Trophoblast cell (in vitro differentiated cells and primary cell): ENCODE measurements around the gene RAPGEF2.
A peak's percentile ranks its signal among the peaks of the same experiment; 100 is the strongest.

Experiments used
- DNase-seq, 2 donors: peaks; one replicate each; pipeline ENCODE4 v3.0.0-alpha.2; 2016
- H2AFZ ChIP-seq: 2 replicates; pipeline ENCODE4 v1.6.1; 2013; ENCODE audit warnings: low read length, moderate library complexity, mild to moderate bottlenecking; ENCODE audit not compliant: insufficient read depth, poor library complexity
- H2AK5ac ChIP-seq: 2 replicates; pipeline ENCODE4 v1.6.1; 2013; ENCODE audit warnings: mild to moderate bottlenecking, low read length
- H2BK120ac ChIP-seq: 2 replicates; pipeline ENCODE4 v1.6.1; 2013; ENCODE audit warnings: low read length, mild to moderate bottlenecking, moderate library complexity; ENCODE audit not compliant: insufficient read depth, poor library complexity
- H2BK12ac ChIP-seq: 2 replicates; pipeline ENCODE4 v1.6.1; 2013; ENCODE audit warnings: mild to moderate bottlenecking, low read length, moderate library complexity
- H2BK5ac ChIP-seq: 2 replicates; pipeline ENCODE4 v1.6.1; 2013; ENCODE audit warnings: low read length, low read depth, moderate library complexity, mild to moderate bottlenecking; ENCODE audit not compliant: poor library complexity
- H3K14ac ChIP-seq: 2 replicates; pipeline ENCODE4 v1.6.1; 2013; ENCODE audit warnings: mild to moderate bottlenecking, low read length
- H3K18ac ChIP-seq: 2 replicates; pipeline ENCODE4 v1.6.1; 2013; ENCODE audit warnings: mild to moderate bottlenecking, low read length
- H3K23ac ChIP-seq: 2 replicates; pipeline ENCODE4 v1.6.1; 2013; ENCODE audit warnings: low read length
- H3K27ac ChIP-seq: 2 replicates; pipeline ENCODE4 v1.5.1; 2013; ENCODE audit warnings: low read depth, mild to moderate bottlenecking, inconsistent platforms, low read length, moderate library complexity
- H3K27me3 ChIP-seq: 2 replicates; pipeline ENCODE4 v1.6.1; 2013; ENCODE audit warnings: inconsistent platforms, mild to moderate bottlenecking, low read length, moderate library complexity; ENCODE audit not compliant: insufficient read depth
- H3K36me3 ChIP-seq, 2 experiments: 1 replicate in 1 of 2; 2 replicates in 1 of 2; pipeline ENCODE4 v1.6.1; 2013; ENCODE audit warnings: low read length in 2 of 2, mild to moderate bottlenecking in 2 of 2, moderate library complexity in 1 of 2; ENCODE audit not compliant: insufficient read depth in 2 of 2, control insufficient read depth in 1 of 2
- H3K4ac ChIP-seq: 2 replicates; pipeline ENCODE4 v1.6.1; 2013; ENCODE audit warnings: low read depth, mild to moderate bottlenecking, low read length, moderate library complexity
- H3K4me1 ChIP-seq, 2 experiments: 1 replicate in 1 of 2; 2 replicates in 1 of 2; pipeline ENCODE4 v1.6.1; 2013; ENCODE audit warnings: low read length in 2 of 2, mild to moderate bottlenecking in 2 of 2, moderate library complexity in 1 of 2; ENCODE audit not compliant: insufficient read depth in 2 of 2, control insufficient read depth in 1 of 2
- H3K4me2 ChIP-seq: 2 replicates; pipeline ENCODE4 v1.6.1; 2013; ENCODE audit warnings: inconsistent platforms, mild to moderate bottlenecking, low read length, moderate library complexity
- H3K4me3 ChIP-seq: 2 replicates; pipeline ENCODE4 v1.5.1; 2013; ENCODE audit warnings: mild to moderate bottlenecking, low read depth, low read length, inconsistent platforms
- H3K79me1 ChIP-seq: one replicate; pipeline ENCODE4 v1.6.1; 2013; ENCODE audit warnings: low read length
- H3K79me2 ChIP-seq: 2 replicates; pipeline ENCODE4 v1.6.1; 2013; ENCODE audit warnings: low read length, mild to moderate bottlenecking; ENCODE audit not compliant: control insufficient read depth, insufficient read depth, poor library complexity
- H3K9ac ChIP-seq: 2 replicates; pipeline ENCODE4 v1.6.1; 2013; ENCODE audit warnings: mild to moderate bottlenecking, low read length
- H3K9me3 ChIP-seq: 2 replicates; pipeline ENCODE4 v1.6.1; 2013; ENCODE audit warnings: low read depth, mild to moderate bottlenecking, control low read depth, inconsistent platforms, low read length; ENCODE audit not compliant: insufficient read depth
- H4K12ac ChIP-seq: 2 replicates; pipeline ENCODE4 v1.6.1; 2013; ENCODE audit warnings: low read depth, mild to moderate bottlenecking, low read length, moderate library complexity
- H4K8ac ChIP-seq: 2 replicates; pipeline ENCODE4 v1.6.1; 2013; ENCODE audit warnings: low read depth, mild to moderate bottlenecking, low read length, moderate library complexity
- H4K91ac ChIP-seq: one replicate; pipeline ENCODE4 v1.6.1; 2013; ENCODE audit warnings: low read depth, mild to moderate bottlenecking, low read length, moderate library complexity
- WGBS: extraction: QIAGEN DNeasy Blood & Tissue Kit; methylation state at CpG from one replicate; pipeline ENCODE4 v1.1.7; 2013; ENCODE audit warnings: missing lambda C conversion rate; ENCODE audit not compliant: insufficient read length, insufficient coverage; ENCODE audit errors: extremely low coverage; 5-methylcytosine and 5-hydroxymethylcytosine counted together

RAPGEF2 gene

DNA sequence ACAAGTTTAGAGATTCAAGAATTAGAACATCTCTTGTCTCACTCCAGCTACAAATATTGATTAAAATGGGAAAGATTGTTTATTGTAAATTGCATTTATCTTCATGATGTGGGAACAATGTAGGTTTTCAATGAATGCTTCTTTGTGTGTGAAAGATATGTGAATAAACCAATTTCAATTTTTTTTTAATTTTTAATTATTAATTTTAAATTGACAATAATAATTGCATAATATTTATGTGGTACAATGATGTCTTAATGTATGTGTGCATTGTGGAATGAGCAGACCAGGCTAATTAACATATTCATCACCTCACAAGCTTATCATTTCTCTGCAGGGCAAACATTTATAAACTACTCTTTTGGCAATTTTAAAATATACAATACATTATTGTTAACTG is 281.1 kb downstream of the RAPGEF2 start:
- Histone ChIP-seq H3K4me3 (no peak overlapping the region), H3K23ac (no peak overlapping the region), H3K18ac (no peak overlapping the region), H2BK12ac (no peak overlapping the region), H3K4me2 (no peak overlapping the region), H2AFZ (no peak overlapping the region), H2BK120ac (no peak overlapping the region), H3K4ac (no peak overlapping the region), H4K8ac (no peak overlapping the region), H3K27ac (no peak overlapping the region), H3K27me3 (no peaks in the 10 kb centered on the region), H3K79me2 (no peaks in the 10 kb centered on the region), H2AK5ac (no peak overlapping the region), H3K9me3 (no peaks in the 10 kb centered on the region), H3K36me3 (no peaks in the 10 kb centered on the region), H4K12ac (no peak overlapping the region), H4K91ac (no peak overlapping the region), H3K9ac (no peak overlapping the region), H3K4me1 (no peaks in the 10 kb centered on the region), H3K14ac (no peak overlapping the region), H2BK5ac (no peak overlapping the region), H3K79me1 (no peaks in the 10 kb centered on the region)
- no peak for DNase-seq

DNA sequence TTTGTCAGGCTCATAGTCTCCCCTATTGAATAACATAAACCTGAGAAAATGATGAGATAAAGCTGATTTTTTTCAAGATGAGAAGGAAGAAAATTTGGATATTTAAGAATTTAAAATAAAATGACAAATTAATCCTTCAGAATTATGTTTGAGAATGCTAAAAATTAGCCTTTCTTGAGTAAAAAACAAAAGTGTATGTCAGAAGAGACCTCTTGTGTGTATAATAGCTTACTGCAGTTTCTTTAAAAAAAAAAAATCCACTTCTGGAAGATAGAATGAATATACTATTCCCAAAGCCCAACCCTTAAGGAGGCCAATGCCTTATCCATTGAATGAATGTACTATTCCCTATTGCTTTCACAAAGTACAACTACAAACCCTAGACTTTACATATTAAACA is 281.8 kb downstream of the RAPGEF2 start:
- peaks cover under 1% of the 10 kb centered on the region for H3K79me1 ChIP-seq
- no peak for DNase-seq
- H3K79me2 ChIP-seq = no peaks in the 10 kb centered on the region
- H3K18ac ChIP-seq = no peak overlapping the region
- H4K91ac ChIP-seq = no peak overlapping the region
- H4K8ac ChIP-seq = no peak overlapping the region
- no peak overlapping the region for H4K12ac ChIP-seq
- no peak overlapping the region for H3K23ac ChIP-seq
- H3K4ac ChIP-seq = no peak overlapping the region
- no peak overlapping the region for H2AFZ ChIP-seq
- H3K4me1 ChIP-seq = no peaks in the 10 kb centered on the region
- no peak overlapping the region for H3K27ac ChIP-seq
- no peak overlapping the region for H2AK5ac ChIP-seq
- H3K27me3 ChIP-seq = no peaks in the 10 kb centered on the region
- no peak overlapping the region for H2BK12ac ChIP-seq
- no peak overlapping the region for H3K4me3 ChIP-seq
- H3K14ac ChIP-seq = no peak overlapping the region
- H3K36me3 ChIP-seq = no peaks in the 10 kb centered on the region
- no peak overlapping the region for H3K9ac ChIP-seq
- H3K4me2 ChIP-seq = no peak overlapping the region
- H2BK5ac ChIP-seq = no peak overlapping the region
- no peak overlapping the region for H2BK120ac ChIP-seq
- no peaks in the 10 kb centered on the region for H3K9me3 ChIP-seq

DNA sequence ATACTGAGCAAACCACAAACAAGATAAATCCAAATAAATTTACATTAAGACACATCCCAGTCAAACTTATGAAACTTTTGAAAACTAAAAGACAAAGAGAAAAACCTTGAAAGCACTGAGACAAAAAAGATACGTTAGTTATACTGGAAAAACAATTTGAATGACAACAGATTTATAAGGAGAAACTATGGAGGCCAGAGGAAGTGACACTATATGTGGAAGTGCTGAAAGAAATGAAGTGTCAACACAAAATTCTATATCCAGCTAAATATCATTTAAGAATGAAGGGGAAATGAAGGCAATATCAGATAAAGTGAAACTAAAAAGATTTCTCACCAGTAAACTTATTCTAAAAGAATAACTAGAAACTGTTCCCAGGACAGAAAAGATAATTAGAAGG is 283.7 kb downstream of the RAPGEF2 start:
- no peak overlapping the region for H3K4me2 ChIP-seq
- H3K4me1 ChIP-seq = peaks cover 0 to 2% of the 10 kb centered on the region in 2 experiments
- no peaks in the 10 kb centered on the region for H3K9me3 ChIP-seq
- H3K27me3 ChIP-seq = no peaks in the 10 kb centered on the region
- no peak overlapping the region for H3K23ac ChIP-seq
- no peak overlapping the region for H2BK12ac ChIP-seq
- no peak overlapping the region for H4K91ac ChIP-seq
- H3K36me3 ChIP-seq = no peaks in the 10 kb centered on the region
- H2BK120ac ChIP-seq = no peak overlapping the region
- no peaks in the 10 kb centered on the region for H3K79me2 ChIP-seq
- H3K4me3 ChIP-seq = no peak overlapping the region
- no peak overlapping the region for H3K4ac ChIP-seq
- WGBS = no CpG with 5 or more reads among the region's 1 CpG
- peaks cover 2% of the 10 kb centered on the region for H3K79me1 ChIP-seq
- H3K27ac ChIP-seq = no peak overlapping the region
- no peak overlapping the region for H2BK5ac ChIP-seq
- DNase-seq = no peak
- H2AK5ac ChIP-seq = no peak overlapping the region
- no peak overlapping the region for H3K18ac ChIP-seq
- no peak overlapping the region for H3K9ac ChIP-seq
- no peak overlapping the region for H4K8ac ChIP-seq
- H3K14ac ChIP-seq = no peak overlapping the region
- H2AFZ ChIP-seq = no peak overlapping the region
- no peak overlapping the region for H4K12ac ChIP-seq

DNA sequence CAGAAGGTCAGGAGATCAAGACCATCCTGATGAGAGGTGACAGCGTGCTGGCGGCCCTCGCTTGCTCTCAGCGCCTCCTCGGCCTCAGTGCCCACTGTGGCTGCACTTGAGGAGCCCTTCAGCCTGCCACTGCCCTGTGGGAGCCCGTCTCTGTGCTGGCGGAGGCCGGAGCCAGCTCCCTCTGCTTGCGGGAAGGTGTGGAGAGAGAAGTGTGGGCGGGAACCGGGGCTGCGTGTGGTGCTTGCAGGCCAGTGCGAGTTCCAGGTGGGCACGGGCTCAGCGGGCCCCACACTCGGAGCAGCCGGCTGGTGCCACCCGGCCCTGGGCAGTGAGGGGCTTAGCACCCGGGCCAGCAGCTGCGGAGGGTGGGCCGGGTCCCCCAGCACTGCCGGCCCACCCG is 286.9 kb downstream of the RAPGEF2 start:
- H2BK120ac ChIP-seq = no peak overlapping the region
- H2BK5ac ChIP-seq = no peak overlapping the region
- H3K9ac ChIP-seq = no peak overlapping the region
- no peak for DNase-seq
- H3K14ac ChIP-seq = peak overlapping the region; percentile 60
- peak overlapping the region; percentile 73 for H2AK5ac ChIP-seq
- H4K12ac ChIP-seq = no peak overlapping the region
- peaks cover 2% of the 10 kb centered on the region for H3K79me1 ChIP-seq
- no peak overlapping the region for H2AFZ ChIP-seq
- peaks cover 0 to 2% of the 10 kb centered on the region in 2 experiments for H3K4me1 ChIP-seq
- H3K4me2 ChIP-seq = no peak overlapping the region
- H2BK12ac ChIP-seq = peak overlapping the region; percentile 75
- H3K4me3 ChIP-seq = no peak overlapping the region
- no peaks in the 10 kb centered on the region for H3K36me3 ChIP-seq
- no peak overlapping the region for H3K4ac ChIP-seq
- no peak overlapping the region for H3K23ac ChIP-seq
- no peak overlapping the region for H3K27ac ChIP-seq
- H4K8ac ChIP-seq = no peak overlapping the region
- H3K18ac ChIP-seq = peak overlapping the region; percentile 52
- no peaks in the 10 kb centered on the region for H3K27me3 ChIP-seq
- peak overlapping the region; percentile 64 for H4K91ac ChIP-seq
- no CpG with 5 or more reads among the region's 23 CpGs for WGBS
- H3K9me3 ChIP-seq = no peaks in the 10 kb centered on the region
- H3K79me2 ChIP-seq = no peaks in the 10 kb centered on the region

DNA sequence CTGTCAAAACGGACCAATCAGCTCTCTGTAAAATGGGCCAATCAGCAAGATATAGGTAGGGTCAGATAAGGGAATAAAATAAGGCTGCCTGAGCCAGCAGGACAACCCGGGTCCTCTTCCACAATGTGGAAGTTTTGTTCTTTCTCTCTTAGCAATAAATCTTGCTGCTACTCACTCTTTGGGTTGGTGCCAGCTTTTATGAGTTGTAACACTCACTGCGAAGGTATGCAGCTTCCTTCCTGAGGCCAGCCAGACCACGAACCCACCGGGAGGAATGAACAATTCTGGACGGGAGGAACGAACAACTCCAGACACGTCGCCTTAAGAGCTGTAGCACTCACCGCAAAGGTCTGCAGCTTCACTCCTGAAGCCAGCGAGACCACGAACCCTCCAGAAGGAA is 287.8 kb downstream of the RAPGEF2 start:
- H4K12ac ChIP-seq = no peak overlapping the region

More for the DNA sequence above, 287.8 kb downstream of the RAPGEF2 start:
- Histone ChIP-seq H3K36me3 (no peaks in the 10 kb centered on the region), H3K14ac (no peak overlapping the region), H2BK120ac (no peak overlapping the region), H3K79me1 (peaks cover 2% of the 10 kb centered on the region), H3K18ac (no peak overlapping the region), H2BK5ac (no peak overlapping the region), H3K9me3 (no peaks in the 10 kb centered on the region), H2AK5ac (no peak overlapping the region), H3K23ac (no peak overlapping the region), H3K27ac (peak overlapping the region; percentile 38), H3K79me2 (no peaks in the 10 kb centered on the region), H4K8ac (no peak overlapping the region), H3K9ac (no peak overlapping the region), H2BK12ac (no peak overlapping the region), H3K4me1 (peaks cover 0 to 2% of the 10 kb centered on the region in 2 experiments), H3K4ac (no peak overlapping the region), H3K4me3 (no peak overlapping the region), H3K27me3 (no peaks in the 10 kb centered on the region), H2AFZ (no peak overlapping the region), H4K91ac (peak overlapping the region; percentile 14), H3K4me2 (no peak overlapping the region)
- no peak for DNase-seq
- WGBS = no CpG with 5 or more reads among the region's 12 CpGs
